Fibroblast of upper back skin (primary cell): ENCODE data around the gene SH3D21.

Experiments used
- DNase-seq: peaks from one replicate; pipeline ENCODE4 v3.0.0-alpha.2; 2013

Gene SH3D21

DNA sequence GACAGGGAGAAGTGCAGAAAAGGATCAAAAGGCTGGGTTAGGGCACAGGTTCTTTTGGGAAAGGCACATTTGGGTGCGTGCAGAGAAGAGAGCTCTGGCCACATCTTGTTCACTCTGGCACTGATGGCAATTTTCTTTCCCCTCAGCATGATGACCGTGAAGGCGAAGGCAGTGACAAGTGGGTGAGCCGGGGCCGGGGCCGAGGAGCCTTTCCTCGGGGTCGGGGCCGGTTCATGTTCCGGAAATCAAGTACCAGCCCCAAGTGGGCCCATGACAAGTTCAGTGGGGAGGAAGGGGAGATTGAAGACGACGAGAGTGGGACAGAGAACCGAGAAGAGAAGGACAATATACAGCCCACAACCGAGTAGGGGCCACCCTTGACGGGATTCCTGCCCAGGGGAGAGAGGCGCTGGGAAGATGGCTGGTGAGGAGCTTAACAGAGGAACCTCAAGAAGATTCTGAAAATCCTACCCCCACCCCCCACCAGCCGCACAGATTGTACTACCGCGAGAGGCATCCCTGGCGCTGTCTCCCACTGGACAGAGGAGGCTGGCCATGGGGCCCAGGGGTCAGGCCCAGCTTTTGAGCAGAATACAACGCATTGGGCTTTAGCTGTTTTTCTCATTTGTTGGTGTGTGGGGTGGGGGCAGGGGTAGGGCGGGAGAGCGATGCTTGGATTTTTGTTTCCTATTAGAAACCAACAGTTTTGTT lies 2.4 kb upstream of the SH3D21 start:
- no peak for DNase-seq

DNA sequence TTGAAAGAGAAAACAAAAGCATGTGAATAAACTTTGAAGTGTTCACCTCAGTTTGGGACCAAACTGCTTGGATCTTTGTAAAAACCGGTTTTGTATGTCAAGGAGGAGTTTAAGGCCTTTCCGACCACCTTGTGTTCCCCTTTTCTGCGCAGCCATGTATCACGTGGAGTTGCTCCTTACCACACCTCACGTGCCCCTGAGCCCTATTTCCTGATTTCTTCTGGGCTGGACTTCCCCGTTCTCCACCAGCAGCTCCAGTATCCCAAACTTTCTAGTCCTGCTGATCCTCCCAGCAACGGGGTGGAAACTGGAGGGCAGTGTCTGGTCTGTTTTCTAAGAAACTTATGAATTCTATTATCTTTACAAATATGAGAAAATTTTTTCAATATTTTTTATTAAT lies 1.6 kb upstream of the SH3D21 start:
- DNase-seq, result no peak

DNA sequence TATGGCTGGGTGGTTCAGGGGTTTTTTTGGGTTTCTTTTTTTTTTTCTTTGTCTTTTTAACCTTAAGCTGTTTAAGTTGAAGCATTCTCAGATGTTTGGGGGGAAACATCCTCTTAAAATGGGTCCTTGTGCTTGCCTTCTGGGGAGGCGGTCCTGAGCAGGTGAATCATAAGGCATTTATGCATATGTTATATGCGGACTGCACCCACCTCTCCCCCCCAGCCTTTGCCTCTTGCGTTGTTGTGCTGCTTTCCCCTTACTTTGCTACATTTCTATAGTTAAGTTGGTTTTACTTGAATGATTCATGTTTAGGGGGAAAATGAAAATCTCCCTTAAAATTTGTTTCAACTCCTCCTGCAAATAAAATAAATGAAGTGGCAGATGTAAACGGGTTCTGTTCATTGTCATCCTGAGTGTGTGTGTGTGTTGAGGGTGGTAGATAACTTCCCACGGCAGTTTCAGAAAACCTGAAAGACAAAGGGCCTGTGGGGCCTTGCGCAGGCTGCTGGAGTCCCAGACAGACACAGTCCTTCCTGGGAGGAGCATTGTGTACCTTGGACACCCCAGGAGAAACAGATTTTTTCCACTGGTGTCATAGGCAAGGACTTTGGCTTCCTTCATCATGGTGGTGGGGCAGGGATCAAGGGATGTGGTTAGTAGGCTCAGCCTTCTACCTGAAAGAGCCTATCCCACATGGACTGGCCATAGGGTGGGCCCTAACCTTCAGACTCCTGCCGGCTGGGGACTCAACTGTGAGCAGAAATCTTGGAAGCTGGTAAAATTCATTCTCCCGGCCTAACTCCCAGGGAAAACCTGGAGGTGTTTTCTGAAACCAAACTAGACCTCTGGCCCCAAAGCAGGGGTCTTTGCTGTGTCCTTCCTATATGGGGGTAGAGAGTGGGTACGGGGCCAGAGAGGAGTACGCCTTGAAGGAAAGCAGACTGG lies 926 bp upstream of the SH3D21 start:
- DNase-seq, result no peak

DNA sequence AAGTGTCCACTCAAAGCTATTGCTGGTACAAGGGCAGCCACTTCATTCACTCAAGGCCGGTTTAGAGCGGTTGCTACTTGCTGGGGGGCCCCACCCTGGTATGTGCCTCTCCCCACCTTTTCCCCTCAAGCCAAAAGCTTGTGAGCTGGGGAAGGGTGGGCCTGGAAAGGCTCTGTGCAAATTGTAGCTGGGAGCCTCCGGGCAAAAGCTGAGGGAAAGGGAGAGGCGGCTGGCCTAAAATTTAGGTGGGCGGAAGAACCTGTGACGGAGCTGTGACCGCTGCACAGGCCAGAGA lies 306 bp upstream of the SH3D21 start:
- DNase-seq, result no peak

DNA sequence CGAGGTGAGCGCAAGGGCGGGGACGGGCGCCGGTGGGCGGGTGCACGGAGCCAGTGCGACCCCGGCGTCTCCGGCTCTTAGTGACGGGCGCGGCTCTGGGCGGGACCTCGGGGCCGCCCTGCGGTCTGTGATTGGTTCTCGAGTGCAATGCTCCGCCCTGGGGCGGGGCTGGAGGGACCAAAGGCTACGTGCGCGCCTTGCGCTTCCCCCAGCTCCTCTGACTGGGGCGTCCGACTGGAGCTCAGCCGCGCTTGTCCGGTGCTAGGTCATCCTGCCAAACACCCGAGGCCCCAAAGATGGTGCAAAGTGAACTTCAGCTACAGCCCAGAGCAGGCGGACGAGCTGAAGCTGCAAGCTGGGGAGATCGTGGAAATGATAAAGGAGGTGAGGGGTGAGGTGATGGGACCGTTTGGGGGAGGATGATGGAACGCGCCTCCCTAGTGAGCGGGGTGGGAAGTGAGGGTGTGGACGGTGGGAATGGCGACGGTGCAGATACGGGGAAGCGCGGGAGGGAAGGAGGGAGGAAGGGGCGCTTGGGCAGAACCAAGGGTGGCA lies 811 bp downstream of the SH3D21 start:
- peak; percentile 91 for DNase-seq

DNA sequence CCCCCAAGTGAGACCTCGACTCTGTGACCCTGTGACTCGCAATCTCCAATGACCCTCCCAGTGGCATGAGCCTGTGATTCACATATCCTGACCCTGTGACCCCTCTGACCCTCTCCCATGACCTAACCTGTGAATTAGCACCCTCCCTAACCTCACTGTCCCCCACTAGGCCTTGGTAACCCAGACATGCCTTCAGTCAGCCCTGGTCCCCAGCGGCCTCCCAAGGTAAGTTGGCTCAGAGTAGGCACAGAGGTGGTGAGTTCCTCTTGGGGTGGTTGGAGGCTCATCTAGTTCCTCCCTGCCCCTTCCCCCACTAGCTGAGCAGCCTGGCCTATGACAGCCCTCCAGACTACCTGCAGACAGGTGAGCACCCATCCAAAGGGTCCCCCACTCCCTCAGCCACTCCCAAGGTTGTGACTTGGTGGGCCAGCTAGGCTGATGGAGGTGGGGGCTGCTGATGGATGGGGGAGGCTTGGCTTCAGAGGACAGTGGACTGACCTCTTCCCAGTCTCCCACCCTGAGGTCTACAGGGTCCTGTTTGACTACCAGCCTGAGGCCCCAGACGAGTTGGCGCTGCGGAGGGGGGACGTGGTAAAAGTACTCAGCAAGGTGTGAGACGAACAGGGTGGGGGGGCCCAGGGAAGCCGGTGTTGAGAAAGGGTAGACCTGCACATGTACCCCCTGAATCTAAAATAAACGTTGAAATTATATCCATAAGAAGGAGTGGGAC lies 1.6 kb downstream of the SH3D21 start:
- no peak for DNase-seq

DNA sequence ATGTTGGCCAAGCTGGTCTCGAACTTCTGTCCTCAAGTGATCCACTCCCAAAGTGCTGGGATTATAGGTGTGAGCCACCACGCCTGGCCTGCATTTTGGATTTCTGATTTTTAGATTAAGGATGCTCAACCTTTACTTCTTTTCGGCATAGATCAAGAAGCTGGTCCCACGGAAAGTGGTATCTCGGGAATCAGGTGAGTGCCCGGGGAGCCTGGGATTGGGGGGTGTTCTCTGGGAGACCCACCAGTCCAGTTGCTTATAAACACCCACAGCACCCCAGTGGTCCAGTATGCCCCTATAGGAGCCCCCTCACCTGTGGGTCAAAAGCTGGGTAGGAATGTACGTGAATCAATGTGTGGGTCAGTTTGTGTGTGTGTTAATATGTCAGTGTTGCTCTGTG lies 3.2 kb downstream of the SH3D21 start:
- no peak for DNase-seq

DNA sequence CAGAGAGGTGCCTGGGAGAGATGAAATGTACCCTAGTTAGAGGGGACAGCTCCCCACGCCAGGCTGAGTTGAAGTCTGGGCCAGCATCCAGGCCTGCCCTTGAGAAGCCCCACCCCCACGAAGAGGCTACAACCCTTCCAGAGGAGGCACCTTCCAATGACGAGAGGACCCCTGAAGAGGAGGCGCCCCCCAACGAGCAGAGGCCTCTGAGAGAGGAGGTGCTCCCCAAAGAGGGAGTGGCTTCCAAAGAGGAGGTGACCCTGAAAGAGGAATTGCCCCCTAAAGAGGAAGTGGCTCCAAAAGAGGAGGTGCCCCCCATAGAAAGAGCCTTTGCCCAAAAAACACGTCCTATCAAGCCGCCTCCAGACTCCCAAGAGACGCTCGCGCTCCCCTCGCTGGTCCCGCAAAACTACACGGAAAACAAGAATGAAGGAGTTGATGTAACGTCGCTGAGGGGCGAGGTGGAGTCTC lies 14.2 kb downstream of the SH3D21 start:
- no peak for DNase-seq

DNA sequence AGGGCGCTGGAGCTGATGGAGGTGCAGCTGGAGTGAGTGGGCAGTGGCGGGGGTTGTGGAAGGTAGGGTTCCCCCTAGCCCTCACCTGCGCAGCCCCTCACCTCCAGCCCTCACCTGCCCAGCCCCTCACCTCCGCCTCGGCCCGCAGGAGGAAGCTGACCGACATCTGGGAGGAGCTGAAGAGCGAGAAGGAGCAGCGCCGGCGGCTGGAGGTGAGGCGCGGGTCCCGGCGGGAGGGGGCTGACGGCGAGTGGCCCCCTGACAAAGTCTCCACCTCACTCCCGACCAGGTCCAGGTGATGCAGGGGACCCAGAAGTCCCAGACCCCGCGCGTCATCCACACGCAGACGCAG lies 14.6 kb downstream of the SH3D21 start:
- no peak for DNase-seq

DNA sequence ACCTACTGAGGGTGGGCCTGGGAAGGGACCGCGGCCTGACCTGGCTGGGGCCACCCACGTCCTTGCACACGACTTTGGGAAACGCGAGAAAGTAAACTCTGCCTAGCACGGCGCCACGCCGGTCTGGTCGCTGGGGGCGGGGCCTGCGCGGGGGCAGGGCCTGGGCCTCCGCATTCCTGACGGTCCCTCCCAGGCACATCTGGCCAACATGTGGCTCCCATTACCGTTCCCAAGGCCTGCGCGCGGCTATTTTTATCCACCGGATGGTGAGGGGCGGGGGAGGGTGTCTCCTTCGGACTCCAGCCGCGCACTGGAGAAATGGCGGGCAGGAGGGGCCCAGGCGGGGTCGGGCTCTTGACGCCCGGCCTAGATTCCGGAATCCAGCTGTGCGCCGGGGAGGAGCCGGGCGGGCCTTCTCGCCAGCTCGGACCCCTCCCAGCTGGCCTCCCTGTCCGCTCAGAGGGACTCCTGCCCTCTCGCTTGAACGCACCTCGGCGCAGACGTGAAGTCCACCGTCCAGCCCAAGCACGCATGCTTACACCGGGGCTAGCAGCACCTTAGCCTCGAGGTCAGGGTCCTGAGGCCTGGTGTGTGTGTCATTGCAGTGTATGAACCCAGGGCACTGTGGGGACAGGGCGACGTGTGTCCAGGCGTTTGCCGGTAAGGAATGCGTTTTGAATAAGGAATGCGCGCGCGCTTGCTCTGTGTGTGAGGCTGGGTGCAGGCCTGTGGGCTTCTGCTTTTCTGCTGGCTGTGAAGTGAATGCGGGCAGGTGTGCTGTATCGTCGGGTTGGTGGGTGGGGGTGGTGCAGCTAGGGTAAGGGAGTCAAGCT lies 15.2 kb downstream of the SH3D21 start:
- DNase-seq, result peak; percentile 95

DNA sequence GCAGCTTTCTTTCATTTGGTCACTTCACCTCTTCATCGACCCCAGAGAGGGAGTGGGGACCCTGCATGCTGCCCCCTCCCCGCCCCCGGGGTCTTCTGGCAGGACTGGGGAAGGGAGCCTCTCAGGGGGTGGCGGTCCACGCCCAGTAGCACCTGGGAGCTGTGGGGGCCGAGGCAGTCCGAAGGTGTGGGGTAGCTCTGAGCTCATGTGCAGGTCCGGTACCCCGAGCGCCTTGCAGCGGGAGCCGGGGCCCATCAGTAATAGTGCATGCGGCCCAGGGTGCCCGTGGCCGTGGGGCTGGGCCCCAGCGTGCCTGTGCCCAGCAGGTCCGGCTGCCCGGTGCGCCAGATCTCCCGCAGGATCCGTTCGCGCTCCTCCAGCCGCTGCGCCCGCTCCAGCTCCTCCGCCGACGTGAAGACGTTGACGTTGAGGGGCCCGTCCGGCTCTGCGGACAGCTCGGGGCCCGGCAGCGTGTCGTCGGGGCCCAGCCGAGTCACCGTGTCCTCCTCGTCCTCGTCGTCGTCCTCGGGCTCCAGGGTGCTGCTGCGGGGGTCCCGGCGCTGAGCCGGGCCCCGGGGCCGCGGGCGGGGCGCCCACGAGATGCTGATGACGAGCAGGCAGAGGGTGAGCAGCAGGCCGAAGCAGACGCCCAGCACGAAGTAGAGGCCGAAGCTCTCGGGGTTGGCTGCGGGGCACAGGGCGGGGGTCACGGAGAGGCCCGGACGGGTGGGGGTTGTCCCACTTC lies 16.0 kb downstream of the SH3D21 start:
- no peak for DNase-seq

DNA sequence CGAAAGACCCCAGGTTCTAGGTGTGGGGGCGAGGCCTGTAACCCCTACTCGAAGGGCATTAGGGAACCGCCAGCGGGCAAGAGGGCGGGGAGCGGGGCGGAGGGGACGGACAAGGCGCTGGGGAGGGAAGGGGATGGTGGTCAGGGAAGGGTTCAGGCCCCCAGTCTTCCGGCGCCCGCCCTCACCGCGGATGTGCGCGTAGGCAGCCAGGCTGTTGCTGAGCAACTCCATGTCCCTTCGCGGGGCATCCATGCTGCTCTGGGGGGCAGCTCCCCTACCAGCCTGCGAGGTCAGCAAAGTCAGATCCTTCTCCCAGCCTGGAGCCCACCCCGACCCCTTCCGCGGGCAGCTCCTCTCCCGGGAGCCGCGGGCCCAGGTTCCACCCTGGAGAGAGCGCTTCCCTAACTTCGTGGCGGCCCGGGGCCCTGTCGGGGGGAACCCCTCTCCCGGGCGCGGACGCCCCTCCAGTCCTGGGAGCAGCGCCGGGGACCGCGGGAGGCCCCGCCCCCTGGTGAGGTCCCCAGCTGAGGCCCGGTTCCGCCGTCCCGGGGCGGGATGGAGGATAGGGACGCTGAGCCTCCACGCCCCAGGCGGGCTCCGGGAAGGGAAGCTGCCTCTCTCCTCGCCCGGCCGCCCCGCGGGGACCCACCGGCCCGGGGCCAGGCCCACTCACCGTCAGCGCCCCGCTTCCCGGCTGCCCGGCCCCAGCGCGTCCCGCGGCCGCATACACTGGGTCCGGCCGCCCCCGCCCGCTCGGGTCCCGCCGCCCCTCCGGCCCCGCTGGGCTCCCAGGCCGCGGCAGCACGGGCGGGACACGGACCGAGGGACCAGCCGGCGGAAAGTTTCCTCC lies 16.8 kb downstream of the SH3D21 start:
- DNase-seq, result peak; percentile 45

DNA sequence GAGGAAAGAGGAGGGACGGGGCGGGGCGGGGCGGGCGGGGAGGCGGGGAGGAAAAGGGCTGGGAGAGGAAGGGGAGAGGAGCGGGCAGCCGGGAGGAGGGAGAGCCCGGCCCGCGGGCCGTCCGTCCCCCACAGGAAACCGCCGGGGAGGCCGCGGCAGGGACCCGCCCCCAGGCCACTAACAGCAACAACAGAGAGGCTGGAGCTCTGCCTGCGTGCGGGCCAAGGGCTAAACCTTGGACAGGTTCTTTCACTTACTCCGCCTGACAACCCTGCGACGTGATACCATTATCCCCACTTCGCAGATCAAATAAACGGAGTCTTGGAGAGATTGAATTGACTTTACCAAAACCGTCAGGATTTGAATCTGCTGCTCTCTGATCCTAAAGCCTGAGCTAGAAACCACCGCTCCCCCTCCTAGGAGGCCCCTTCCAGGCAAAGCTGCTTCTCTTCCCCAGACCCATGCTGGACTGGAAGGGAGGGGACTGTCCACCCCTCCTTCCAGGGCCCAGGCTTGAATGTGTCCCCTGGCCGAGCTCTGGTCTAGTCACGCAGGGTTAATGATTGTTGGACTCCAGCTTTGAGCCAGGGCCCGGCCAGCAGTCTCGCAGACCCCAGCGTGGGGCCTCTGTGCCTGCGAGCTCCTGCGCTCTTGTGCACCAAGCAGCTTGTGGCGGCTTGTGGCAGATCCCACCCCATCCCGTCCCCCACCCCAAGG lies 17.6 kb downstream of the SH3D21 start, which contains the start of gene EVA1B:
Gene EVA1B (minus strand): TSS at position 10 of the 717 bp plus-strand sequence. CDS start 608 bp downstream, outside the sequence.
- peak; percentile 83 for DNase-seq

DNA sequence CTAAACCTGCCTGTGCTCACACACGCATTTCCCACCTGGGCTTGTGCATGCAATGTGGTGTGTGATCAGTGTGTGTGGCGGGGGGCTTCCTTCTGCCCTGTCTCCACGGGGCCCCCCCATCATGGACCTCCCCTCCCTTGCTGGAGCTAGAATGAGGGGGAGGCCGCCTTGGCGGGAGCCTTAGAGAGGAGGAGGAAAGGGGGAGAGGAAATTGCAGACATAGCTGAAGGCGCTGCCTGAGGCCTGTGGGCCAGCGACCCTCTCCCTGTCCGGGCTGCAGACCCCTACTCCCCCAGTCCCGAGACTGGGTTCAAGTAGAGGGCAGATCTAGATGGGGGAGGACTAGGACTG lies 18.2 kb downstream of the SH3D21 start:
- DNase-seq, result no peak

DNA sequence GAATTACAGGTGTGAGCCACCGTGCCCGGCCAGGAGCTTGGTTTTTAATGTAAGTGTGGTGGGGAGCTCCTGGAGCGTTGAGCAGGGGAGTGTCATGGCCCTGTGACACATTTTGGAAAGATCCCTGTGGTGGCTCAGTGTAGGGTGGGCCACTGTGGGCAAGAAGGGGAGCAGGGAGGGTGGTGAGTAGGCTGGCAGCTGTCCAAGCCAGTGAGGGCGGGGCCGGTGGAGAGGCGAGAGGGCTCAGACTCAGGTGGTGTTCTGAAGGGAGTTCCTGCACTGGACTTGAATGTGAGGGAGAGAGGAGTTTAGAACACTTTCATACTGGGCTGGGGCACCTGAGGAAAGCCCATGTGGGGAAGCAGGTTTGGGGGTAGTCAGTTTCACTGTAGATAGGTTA lies 20.3 kb downstream of the SH3D21 start:
- no peak for DNase-seq

DNA sequence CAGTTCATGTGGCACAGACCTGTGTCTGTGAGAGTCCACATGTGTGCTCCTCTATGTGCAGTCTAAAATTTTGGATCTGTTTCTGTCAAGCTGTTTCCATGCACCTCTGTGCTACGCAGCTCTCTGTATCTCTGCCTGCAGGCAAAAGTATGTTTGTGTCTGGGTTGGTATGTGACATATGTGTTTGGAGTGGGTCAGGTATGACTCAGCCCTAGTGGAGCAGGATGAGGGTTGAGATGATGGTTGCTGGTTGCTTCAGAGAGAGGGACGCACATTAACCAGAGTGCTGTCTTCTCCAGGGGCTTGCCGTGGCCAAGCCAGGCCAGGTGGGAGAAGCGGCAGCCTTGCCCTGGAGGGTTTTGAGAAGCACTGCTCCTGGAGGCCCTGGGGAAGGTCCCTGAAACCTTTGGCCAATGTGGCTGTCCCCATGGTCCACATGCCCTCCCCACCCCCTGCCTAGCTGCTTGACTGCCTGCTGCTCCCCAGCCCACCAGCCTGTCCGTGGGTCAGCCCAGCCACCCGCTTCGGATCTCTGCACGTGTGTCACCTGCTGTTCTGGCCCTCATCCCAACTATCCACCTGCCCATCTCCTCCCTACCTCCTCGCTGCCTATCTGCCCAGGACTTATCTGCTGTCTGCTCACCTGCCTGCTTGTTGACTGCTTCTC lies 21.4 kb downstream of the SH3D21 start:
- DNase-seq, result peak; percentile 69

DNA sequence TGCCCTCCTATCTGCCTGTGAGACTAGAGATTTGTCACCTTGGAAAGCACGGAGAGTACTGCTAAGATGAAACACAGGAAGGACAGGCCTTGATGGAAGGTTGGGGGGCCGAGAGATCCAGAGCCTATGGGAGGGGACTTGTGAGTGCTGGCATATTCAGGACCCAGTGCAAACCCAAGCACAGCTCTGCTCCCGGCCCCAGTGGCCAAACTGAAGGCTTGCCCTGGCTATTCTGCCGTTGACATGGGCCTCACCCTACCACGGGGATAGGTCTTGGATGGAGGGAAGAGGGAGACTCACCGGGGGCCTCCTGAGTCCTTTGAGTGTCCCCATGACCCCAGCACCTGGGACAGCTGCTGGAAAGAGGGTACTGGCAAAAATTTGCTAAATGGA lies 21.9 kb downstream of the SH3D21 start:
- DNase-seq, result no peak

DNA sequence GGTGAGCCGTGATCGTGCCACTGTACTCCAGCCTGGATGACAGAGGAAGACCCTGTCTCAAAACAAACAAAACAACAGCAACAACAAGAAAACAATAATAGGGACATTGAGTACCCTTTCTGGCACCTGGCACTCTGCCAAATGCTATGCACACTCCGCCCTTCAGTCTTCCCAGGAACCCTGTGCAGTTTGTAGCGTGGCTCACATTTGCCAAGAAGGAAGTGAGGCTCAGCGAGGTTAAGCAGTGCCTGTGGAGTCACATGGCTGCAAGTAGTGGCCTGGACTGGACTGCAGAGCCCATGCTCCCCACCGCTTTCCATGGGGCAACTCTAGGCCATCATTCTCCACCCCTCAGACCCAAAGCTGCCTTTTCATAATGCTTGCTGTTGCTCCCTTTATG lies 22.5 kb downstream of the SH3D21 start:
- DNase-seq, result no peak

DNA sequence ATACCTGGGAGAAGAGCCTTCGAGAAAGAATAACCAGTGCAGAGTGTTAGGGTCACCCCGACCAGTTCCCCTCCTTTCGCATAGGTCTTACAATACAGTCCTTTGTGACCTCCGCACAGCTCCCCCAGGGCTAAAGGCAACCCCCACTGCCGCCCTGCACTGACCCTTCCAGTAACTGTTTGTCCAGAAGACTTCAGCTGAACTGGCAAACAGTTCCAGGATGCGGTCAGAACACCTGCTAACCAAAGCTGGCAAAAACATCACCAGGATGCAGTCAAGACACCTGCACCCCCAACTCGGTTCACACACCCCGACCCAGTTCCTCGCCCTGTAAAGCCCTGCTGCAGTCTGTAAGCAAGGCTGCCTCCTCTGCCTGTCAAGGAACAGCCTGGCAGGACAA lies 23.6 kb downstream of the SH3D21 start:
- no peak for DNase-seq
